K562 (cell line): ENCODE results near the gene YBX2. TPM values are rescaled to one million over a fixed set of nuclear protein-coding genes. Genes with fewer than 3 reads are reported as not detected.

Experiments
- MYNN ChIP-seq, 2 experiments: sonication (generic); formaldehyde crosslinking in 1 of 2; IDR thresholded peaks; 2 replicates each; pipeline versions ENCODE4 v1.5.0 to v1.6.1; 2016 to 2020; ENCODE audit warnings: antibody characterized with exemption in 1 of 2, missing genetic modification reagents in 1 of 2
- NFIC ChIP-seq: fragments of 450-650 bp; IDR thresholded peaks from 2 replicates; pipeline ENCODE4 v1.6.1; 2017; ENCODE audit warnings: mild to moderate bottlenecking, inconsistent platforms
- NR2C1 ChIP-seq, 2 experiments: fragments of 450-650 bp; IDR thresholded peaks; 2 replicates each; pipeline ENCODE4 v1.6.1; 2017; ENCODE audit warnings: mild to moderate bottlenecking in 2 of 2, antibody characterized with exemption in 1 of 2, inconsistent platforms in 1 of 2, missing compliant biosample characterization in 1 of 2, missing genetic modification characterization in 1 of 2
- PHTF2 ChIP-seq: fragments of 250-450 bp; sonication (Bioruptor Pico); IDR thresholded peaks from 2 replicates; pipeline ENCODE4 v1.5.0; 2021; ENCODE audit warnings: mild to moderate bottlenecking
- RAD21 ChIP-seq, 2 experiments: fragments of 250-450 bp in 1 of 2; fragments of 450-650 bp in 1 of 2; sonication (Bioruptor Pico) in 1 of 2; formaldehyde crosslinking in 1 of 2; IDR thresholded peaks in 1 of 2; conservative IDR thresholded peaks in 1 of 2; 2 replicates each; pipeline versions ENCODE4 v1.4.0 to v1.8.0; 2020 to 2022; ENCODE audit warnings: mild to moderate bottlenecking in 2 of 2, moderate library complexity in 1 of 2
- RBFOX2 ChIP-seq: fragments of 200-400 bp; formaldehyde crosslinking; IDR thresholded peaks from 2 replicates; pipeline ENCODE4 v1.6.1; 2017; ENCODE audit warnings: low read depth, mild to moderate bottlenecking, low read length, moderate library complexity
- RBM17 ChIP-seq: fragments of 200-400 bp; formaldehyde crosslinking; IDR thresholded peaks from 2 replicates; pipeline ENCODE4 v1.6.1; 2017; ENCODE audit warnings: low read depth, mild to moderate bottlenecking, low read length, borderline replicate concordance
- RNF2 ChIP-seq: sonication (generic); IDR thresholded peaks from 2 replicates; pipeline ENCODE4 v1.6.1; 2016
- SUPT5H ChIP-seq: fragments of 450-650 bp; IDR thresholded peaks from 2 replicates; pipeline ENCODE4 v1.6.1; 2016
- U2AF2 ChIP-seq: fragments of 200-400 bp; formaldehyde crosslinking; optimal IDR thresholded peaks from 2 replicates; pipeline ENCODE3; 2017; ENCODE audit warnings: low read depth, mild to moderate bottlenecking, low read length
- XRCC5 ChIP-seq: fragments of 200-400 bp; formaldehyde crosslinking; IDR thresholded peaks from 2 replicates; pipeline ENCODE4 v1.6.1; 2017; ENCODE audit warnings: low read depth, mild to moderate bottlenecking, low read length
- ZNF431 ChIP-seq: sonication (generic); formaldehyde crosslinking; IDR thresholded peaks from 2 replicates; pipeline ENCODE4 v1.8.0; 2022; ENCODE audit warnings: mild to moderate bottlenecking, missing genetic modification reagents
- ZNF780A ChIP-seq: fragments of 250-450 bp; sonication (Bioruptor Pico); IDR thresholded peaks from 2 replicates; pipeline ENCODE4 v1.5.0; 2021; ENCODE audit warnings: mild to moderate bottlenecking
- polyA plus RNA-seq, 8 experiments: library from polyadenylated mRNA; depleted of rRNA in 4 of 8; stranded (reverse) in 5 of 8; unstranded in 3 of 8; fragments of >200 nt; fragmentation: Nextera tagmentation in 2 of 8; fragmentation: Illumina TruSeq in 1 of 8; extraction: Ambion mirVana in 2 of 8; extraction: Trizol in 1 of 8; gene quantifications; 2 replicates each; pipeline versions ENCODE4 v1.2.1 to v1.2.3, GENCODE V29; 2011 to 2014; ENCODE audit warnings: inconsistent platforms in 1 of 8, missing spikeins in 1 of 8
- total RNA-seq, 7 experiments: library from RNA; depleted of rRNA in 6 of 7; stranded (reverse); fragments of >200 nt in 6 of 7; fragmentation: Illumina TruSeq in 2 of 7; extraction: Trizol in 2 of 7; gene quantifications; 2 replicates each; pipeline versions ENCODE4 v1.2.1 to v1.2.3, GENCODE V29; 2011 to 2021; ENCODE audit warnings: low replicate concordance in 1 of 7
- TF ChIP-seq, protein P1 (sequence below), 2 experiments: fragments of 450-650 bp; formaldehyde crosslinking in 1 of 2; IDR thresholded peaks; 2 replicates each; pipeline versions ENCODE4 v1.4.0 to v1.6.1; 2014 to 2020; ENCODE audit warnings: mild to moderate bottlenecking in 2 of 2, borderline replicate concordance in 1 of 2, low read depth in 1 of 2
- TF ChIP-seq, protein P2 (sequence below), 3 experiments: fragments of 200-800 bp in 1 of 3; sonication (Bioruptor generic) in 1 of 3; sonication (generic) in 1 of 3; formaldehyde crosslinking in 1 of 3; IDR thresholded peaks; 2 replicates each; pipeline versions ENCODE4 v1.6.1 to v1.8.0; 2016 to 2022; ENCODE audit warnings: mild to moderate bottlenecking in 2 of 3, missing compliant biosample characterization in 2 of 3, missing genetic modification characterization in 2 of 3, missing genetic modification reagents in 1 of 3

The YBX2 gene
- total and polyA plus RNA-seq, 9 of the 15 experiments (the other 6 are each of a cell fraction or from before 2014, with no cell fraction given) = 0.03 to 0.59 (median 0.27) TPM; not detected in 6

DNA sequence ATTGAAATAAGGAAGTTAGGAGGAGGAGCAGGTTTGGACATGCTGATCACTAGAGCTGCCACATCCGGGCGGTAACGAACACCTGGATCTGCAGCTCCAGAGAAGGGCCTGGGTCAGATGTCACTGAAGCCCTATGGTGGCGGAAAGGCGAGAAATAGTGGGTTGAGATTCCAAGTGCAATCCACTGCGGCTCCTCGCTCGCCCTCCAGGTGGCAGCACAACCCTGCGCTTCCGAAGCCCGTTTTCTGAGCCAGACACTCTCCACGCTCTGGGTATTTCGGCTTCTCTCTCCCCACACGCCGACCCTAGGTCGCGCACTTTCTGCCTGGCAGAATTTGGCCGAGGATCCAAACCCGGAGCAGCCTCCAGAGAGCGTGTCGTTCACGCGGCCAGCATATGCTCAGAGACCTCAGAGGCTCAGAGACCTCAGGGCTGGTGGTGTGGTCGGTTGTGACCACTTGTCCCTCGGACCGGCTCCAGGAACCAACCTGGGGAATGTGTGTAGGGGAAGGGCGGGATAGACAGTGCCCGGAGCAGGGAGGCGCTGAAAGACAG lies 13.8 kb downstream of the YBX2 start (continued):
- TF ChIP-seq, protein P1, sequence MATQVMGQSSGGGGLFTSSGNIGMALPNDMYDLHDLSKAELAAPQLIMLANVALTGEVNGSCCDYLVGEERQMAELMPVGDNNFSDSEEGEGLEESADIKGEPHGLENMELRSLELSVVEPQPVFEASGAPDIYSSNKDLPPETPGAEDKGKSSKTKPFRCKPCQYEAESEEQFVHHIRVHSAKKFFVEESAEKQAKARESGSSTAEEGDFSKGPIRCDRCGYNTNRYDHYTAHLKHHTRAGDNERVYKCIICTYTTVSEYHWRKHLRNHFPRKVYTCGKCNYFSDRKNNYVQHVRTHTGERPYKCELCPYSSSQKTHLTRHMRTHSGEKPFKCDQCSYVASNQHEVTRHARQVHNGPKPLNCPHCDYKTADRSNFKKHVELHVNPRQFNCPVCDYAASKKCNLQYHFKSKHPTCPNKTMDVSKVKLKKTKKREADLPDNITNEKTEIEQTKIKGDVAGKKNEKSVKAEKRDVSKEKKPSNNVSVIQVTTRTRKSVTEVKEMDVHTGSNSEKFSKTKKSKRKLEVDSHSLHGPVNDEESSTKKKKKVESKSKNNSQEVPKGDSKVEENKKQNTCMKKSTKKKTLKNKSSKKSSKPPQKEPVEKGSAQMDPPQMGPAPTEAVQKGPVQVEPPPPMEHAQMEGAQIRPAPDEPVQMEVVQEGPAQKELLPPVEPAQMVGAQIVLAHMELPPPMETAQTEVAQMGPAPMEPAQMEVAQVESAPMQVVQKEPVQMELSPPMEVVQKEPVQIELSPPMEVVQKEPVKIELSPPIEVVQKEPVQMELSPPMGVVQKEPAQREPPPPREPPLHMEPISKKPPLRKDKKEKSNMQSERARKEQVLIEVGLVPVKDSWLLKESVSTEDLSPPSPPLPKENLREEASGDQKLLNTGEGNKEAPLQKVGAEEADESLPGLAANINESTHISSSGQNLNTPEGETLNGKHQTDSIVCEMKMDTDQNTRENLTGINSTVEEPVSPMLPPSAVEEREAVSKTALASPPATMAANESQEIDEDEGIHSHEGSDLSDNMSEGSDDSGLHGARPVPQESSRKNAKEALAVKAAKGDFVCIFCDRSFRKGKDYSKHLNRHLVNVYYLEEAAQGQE (IDR thresholded peaks at IDR 0.05; ENCODE audit: borderline replicate concordance) = peak; percentile 91
- TF ChIP-seq, protein P1 (CRISPR knock-in tag; IDR thresholded peaks at IDR 0.05; ENCODE audit: low read depth) = no peak
- TF ChIP-seq RBM17 = no peak
- no peak for TF ChIP-seq PHTF2 (CRISPR knock-in tag)
- peak; percentile 35; the same call in 1 of the 2 replicates for TF ChIP-seq NR2C1 (IDR thresholded peaks at IDR 0.05)
- TF ChIP-seq NR2C1 (tag; IDR thresholded peaks at IDR 0.05) = no peak
- peak; percentile 87 to 94 for TF ChIP-seq RAD21 (CRISPR knock-in tag; conservative IDR thresholded peaks at IDR 0.05 in 1 of 2, IDR thresholded peaks at IDR 0.05 in 1 of 2)
- TF ChIP-seq, protein P2, sequence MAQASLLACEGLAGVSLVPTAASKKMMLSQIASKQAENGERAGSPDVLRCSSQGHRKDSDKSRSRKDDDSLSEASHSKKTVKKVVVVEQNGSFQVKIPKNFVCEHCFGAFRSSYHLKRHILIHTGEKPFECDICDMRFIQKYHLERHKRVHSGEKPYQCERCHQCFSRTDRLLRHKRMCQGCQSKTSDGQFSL (CRISPR knock-in tag; IDR thresholded peaks at IDR 0.05) = 0 out of 2 replicates have a peak, but pooled peaks have one; percentile 60
- TF ChIP-seq, protein P2 (tag; IDR thresholded peaks at IDR 0.05) = no peak
- TF ChIP-seq RBFOX2 = peak; percentile 72
- TF ChIP-seq NFIC = peak; percentile 58
- TF ChIP-seq MYNN (IDR thresholded peaks at IDR 0.05) = 0 out of 2 replicates have a peak, but pooled peaks have one; percentile 50
- TF ChIP-seq MYNN (CRISPR knock-in tag; IDR thresholded peaks at IDR 0.05) = no peak
- 0 out of 2 replicates have a peak, but pooled peaks have one; percentile 43 for TF ChIP-seq SUPT5H
- no peak for TF ChIP-seq ZNF780A
- peak; percentile 58; the same call in 1 of the 2 replicates for TF ChIP-seq RNF2
- TF ChIP-seq XRCC5 = peak; percentile 78; the same call in 1 of the 2 replicates
- TF ChIP-seq ZNF431 (CRISPR knock-in tag) = peak; percentile 83
- no peak for TF ChIP-seq U2AF2
